Measurements from ENCODE around the gene TST.

DNA sequence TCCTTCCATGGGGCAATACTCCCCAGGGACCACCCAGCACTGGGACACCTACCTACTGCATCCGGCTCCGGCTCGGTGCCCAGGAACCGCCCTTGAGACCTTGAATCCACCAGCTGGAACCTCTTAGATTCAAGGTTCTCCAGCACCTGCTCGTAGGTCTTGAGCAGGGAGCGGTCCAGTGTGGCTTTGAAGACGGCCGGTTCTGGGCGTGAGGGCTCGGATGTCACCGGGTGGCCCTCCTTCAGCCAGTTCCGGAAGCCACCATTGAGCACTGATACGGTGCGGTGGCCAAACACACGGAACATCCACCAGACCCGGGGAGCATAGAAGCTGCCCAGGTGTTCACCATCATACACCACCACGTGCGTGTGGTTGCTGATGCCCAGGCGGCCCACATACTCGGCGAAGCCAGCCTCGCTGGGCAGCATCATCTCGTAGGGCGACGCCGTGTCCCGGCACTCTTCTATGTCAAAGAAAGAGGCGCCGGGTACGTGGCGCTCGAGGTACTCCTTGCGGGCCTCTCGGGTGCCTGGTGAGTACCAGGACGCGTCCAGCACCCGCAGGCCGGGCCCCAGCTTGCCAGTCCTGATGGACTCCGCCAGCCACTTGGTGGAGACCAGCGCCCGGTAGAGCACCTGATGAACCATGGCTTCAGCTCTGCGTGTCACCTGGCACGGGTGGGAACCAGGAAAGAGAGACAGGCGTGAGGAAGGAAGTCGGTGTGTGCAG lies 997 bp downstream of the TST start:
- TF ChIP-seq EZH2 (IDR thresholded peaks at IDR 0.05; ENCODE audit: insufficient read depth, poor library complexity, severe bottlenecking) (no peak), EZH2phosphoT487 (IDR thresholded peaks at IDR 0.05; ENCODE audit: insufficient read depth, low read depth) (no peak)
